Lung (tissue), 12 donors: ENCODE measurements around the gene VRK2. TPM values are rescaled to one million over a fixed set of nuclear protein-coding genes. Genes with fewer than 3 reads are reported as not detected.
A peak's percentile ranks its signal among the peaks of the same experiment; 100 is the strongest.

Experiments used
- ATAC-seq: fragments of 200-7000 bp; cut with Tn5 transposase; one replicate; pipeline ENCODE4 v1.9.1; 2020; ENCODE audit warnings: moderate number of reproducible peaks; ENCODE audit not compliant: insufficient read depth, low FRiP score
- DNase-seq, 3 donors: peaks; one replicate each; pipeline ENCODE4 v3.0.0-alpha.2; 2013 to 2017
- H3K27ac ChIP-seq, 2 donors: one replicate each; pipeline ENCODE4 v1.5.1; 2013; ENCODE audit warnings: mild to moderate bottlenecking in 2 of 2, moderate library complexity in 2 of 2, control low read depth in 1 of 2, inconsistent platforms in 1 of 2, low read depth in 1 of 2, low read length in 1 of 2
- H3K27me3 ChIP-seq, 3 donors: one replicate each; pipeline ENCODE4 v1.5.1; 2013; ENCODE audit warnings: low read length in 2 of 3; ENCODE audit not compliant: control insufficient read depth in 3 of 3, insufficient read depth in 3 of 3
- H3K36me3 ChIP-seq, 4 donors: one replicate each; pipeline ENCODE4 v1.5.1; 2013; ENCODE audit warnings: low read length in 4 of 4, mild to moderate bottlenecking in 1 of 4, moderate library complexity in 1 of 4; ENCODE audit not compliant: control insufficient read depth in 4 of 4, insufficient read depth in 4 of 4
- H3K4me1 ChIP-seq, 5 donors: one replicate each; pipeline ENCODE4 v1.5.1; 2013; ENCODE audit warnings: low read length in 5 of 5, mild to moderate bottlenecking in 2 of 5, moderate library complexity in 1 of 5; ENCODE audit not compliant: control insufficient read depth in 5 of 5, insufficient read depth in 5 of 5
- H3K4me3 ChIP-seq: one replicate; pipeline ENCODE4 v1.5.1; 2013; ENCODE audit warnings: mild to moderate bottlenecking, control low read depth, moderate library complexity
- H3K9ac ChIP-seq, 2 donors: one replicate each; pipeline ENCODE4 v1.5.1; 2013; ENCODE audit warnings: low read length in 2 of 2, control low read depth in 1 of 2; ENCODE audit not compliant: insufficient read depth in 1 of 2
- H3K9me3 ChIP-seq, 4 donors: one replicate each; pipeline ENCODE4 v1.5.1; 2013; ENCODE audit warnings: low read length in 3 of 4, mild to moderate bottlenecking in 1 of 4, moderate library complexity in 1 of 4; ENCODE audit not compliant: control insufficient read depth in 4 of 4, insufficient read depth in 3 of 4
- WGBS, 2 donors: extraction: QIAGEN DNeasy Blood & Tissue Kit; methylation state at CpG; one replicate each; pipeline ENCODE4 v1.1.7; 2013; 5-methylcytosine and 5-hydroxymethylcytosine counted together
- polyA plus RNA-seq, 2 donors: library from polyadenylated mRNA; stranded (reverse); fragments of 200-250 nt; gene quantifications; one replicate each; pipeline ENCODE4 v1.2.1, GENCODE V29; 2013
- total RNA-seq, 2 donors: library from RNA; depleted of rRNA in 1 of 2; stranded (reverse); fragments of >200 nt in 1 of 2; gene quantifications; one replicate each; pipeline ENCODE4 v1.2.1, GENCODE V29; 2014 to 2021
- TF ChIP-seq, protein P1 (sequence below): IDR thresholded peaks from 2 replicates; pipeline ENCODE4 v1.5.1; 2012; ENCODE audit warnings: mild to moderate bottlenecking; ENCODE audit errors: control extremely low read depth, extremely low read depth
- donor health status: control.
- donor health status: control.
- donor health status: Bipolar disorder and iron deficiency.
- donor health status: healthy.
- donor health status: DM: yes; HTN: yes; CAD: no.

The VRK2 gene
- total and polyA plus RNA-seq, 4 donors: 11.2 to 25.4 (median 14.7) TPM

DNA sequence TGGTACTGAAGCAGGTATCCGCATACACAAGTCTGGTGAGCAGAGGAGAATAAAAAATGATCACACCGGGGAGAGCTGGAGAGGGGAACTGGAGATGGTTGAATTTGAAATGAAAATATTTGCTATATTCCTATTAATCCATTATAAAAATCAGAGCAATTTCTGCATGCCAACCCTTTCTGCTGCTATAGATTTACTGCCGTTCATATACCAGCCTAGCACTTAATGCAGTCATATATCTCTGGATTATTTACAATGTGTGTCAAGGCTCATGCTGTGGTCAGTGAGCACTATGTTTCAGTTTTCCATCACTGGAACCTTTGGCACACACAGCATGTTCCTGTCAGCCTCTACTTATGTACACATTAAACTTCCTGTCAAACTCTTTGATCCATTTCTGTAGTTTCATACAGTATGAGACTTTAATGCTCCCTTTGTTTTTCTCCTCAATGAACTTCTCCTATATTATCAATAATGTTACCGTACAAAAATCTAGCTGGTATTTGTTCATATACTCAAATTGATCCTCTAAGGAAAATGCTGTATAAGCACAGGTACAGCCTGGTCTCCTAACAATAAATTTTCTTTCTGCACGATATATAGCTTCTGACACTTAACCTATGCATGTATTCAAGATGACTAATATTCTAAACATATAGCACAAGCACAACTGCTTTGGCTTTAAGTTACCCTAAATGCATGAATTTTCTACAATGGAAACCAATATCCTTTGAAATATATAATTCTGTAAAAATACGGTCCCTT lies 157.8 kb downstream of the VRK2 start:
- Histone ChIP-seq H3K9ac (no peak overlapping the region), H3K4me1 (peaks cover 0 to 28% (median 5%) of the 10 kb centered on the region in 5 donors), H3K27me3 (no peaks in the 10 kb centered on the region), H3K36me3 (peaks cover 0 to 4% (median 0%) of the 10 kb centered on the region in 4 donors), H3K4me3 (no peak overlapping the region), H3K27ac (no peak overlapping the region), H3K9me3 (no peaks in the 10 kb centered on the region)
- 75 to 81% methylated on average over 6 of the region's 6 CpGs for WGBS, 2 donors
- ATAC-seq: no peak
- TF ChIP-seq, protein P1, sequence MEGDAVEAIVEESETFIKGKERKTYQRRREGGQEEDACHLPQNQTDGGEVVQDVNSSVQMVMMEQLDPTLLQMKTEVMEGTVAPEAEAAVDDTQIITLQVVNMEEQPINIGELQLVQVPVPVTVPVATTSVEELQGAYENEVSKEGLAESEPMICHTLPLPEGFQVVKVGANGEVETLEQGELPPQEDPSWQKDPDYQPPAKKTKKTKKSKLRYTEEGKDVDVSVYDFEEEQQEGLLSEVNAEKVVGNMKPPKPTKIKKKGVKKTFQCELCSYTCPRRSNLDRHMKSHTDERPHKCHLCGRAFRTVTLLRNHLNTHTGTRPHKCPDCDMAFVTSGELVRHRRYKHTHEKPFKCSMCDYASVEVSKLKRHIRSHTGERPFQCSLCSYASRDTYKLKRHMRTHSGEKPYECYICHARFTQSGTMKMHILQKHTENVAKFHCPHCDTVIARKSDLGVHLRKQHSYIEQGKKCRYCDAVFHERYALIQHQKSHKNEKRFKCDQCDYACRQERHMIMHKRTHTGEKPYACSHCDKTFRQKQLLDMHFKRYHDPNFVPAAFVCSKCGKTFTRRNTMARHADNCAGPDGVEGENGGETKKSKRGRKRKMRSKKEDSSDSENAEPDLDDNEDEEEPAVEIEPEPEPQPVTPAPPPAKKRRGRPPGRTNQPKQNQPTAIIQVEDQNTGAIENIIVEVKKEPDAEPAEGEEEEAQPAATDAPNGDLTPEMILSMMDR: no peak
- DNase-seq: peak in 1 of 3 donors; percentile 59

DNA sequence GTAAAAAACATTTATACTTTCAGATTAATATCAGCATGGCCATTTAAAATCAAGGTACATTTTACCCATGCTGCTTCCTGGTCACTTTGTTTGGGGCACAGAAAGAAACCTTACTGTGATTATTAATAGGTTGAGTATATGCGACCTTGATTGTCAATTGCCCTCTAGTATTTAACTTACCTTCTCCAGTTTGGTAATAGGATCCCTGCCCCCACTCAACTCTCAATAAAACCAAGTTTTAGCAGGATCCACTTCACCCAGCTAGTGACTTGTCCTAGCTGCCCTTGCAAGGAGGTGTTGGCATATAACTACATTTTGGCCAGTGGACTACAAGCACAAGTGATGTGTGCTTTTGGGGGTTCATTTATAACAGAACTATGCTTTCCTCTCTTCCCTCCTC lies 160.2 kb downstream of the VRK2 start:
- Histone ChIP-seq H3K27ac (no peak overlapping the region), H3K4me1 (peaks cover 0 to 23% (median 5%) of the 10 kb centered on the region in 5 donors), H3K27me3 (no peaks in the 10 kb centered on the region), H3K9me3 (peaks cover 0 to 4% (median 1%) of the 10 kb centered on the region in 4 donors), H3K9ac (no peak overlapping the region), H3K36me3 (peaks cover 0 to 11% (median 4%) of the 10 kb centered on the region in 4 donors), H3K4me3 (no peak overlapping the region)
- TF ChIP-seq, protein P1: no peak
- no peak for ATAC-seq
- 92% methylated on average over 1 of the region's 1 CpG for WGBS, 2 donors
- no peak for DNase-seq

DNA sequence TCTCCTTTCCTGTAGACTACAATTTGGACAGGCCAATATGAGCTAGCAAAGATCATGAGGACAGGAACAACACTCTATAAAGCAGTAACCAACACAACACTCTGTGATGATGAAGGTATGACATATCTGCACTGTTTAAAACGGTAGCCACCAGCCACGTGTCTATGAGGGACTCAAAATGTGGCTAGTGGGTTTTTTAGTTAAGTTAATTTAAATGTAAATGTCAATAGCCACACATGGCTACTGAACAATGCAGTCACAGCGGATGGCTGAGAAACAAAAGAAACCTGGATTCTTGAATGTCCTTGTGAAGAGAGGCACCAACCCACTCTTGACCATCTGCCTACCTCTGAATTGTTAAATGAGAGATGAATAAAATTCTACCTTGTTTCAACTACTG lies 160.6 kb downstream of the VRK2 start:
- ATAC-seq: no peak

More for the DNA sequence above, 160.6 kb downstream of the VRK2 start:
- Histone ChIP-seq H3K4me3 (no peak overlapping the region), H3K4me1 (peaks cover 0 to 23% (median 5%) of the 10 kb centered on the region in 5 donors), H3K27me3 (no peaks in the 10 kb centered on the region), H3K27ac (no peak overlapping the region), H3K36me3 (peaks cover 0 to 11% (median 5%) of the 10 kb centered on the region in 4 donors), H3K9ac (no peak overlapping the region), H3K9me3 (peaks cover 0 to 4% (median 1%) of the 10 kb centered on the region in 4 donors)
- WGBS, 2 donors: 88 to 93% methylated on average over 3 of the region's 3 CpGs
- DNase-seq: no peak
- TF ChIP-seq, protein P1: no peak

Other genes with a start within 250 kb of the VRK2 start
- 10 to 100 TPM; 15.5 to 60.0 TPM for gene FANCL, start 194.5 kb downstream of the VRK2 start, total RNA-seq
- 10 to 100 TPM in 1 of 2 donors, 1 to 10 TPM in 1; 6.2 to 29.2 TPM for gene FANCL, start 194.5 kb downstream of the VRK2 start, polyA plus RNA-seq